GM12891 (cell line): ENCODE results near the gene GPC3.

Experiments
- DNase-seq: peaks from one replicate; pipeline ENCODE4 v3.0.0; 2011; ENCODE audit warnings: low spot score; ENCODE audit not compliant: insufficient read length
- FAIRE-seq: peaks from 2 replicates; lab custom pipeline; 2011; peaks lifted over from hg19 to GRCh38; lab: Jason Lieb, UNC
- PAX5 ChIP-seq: IDR thresholded peaks from 2 replicates; pipeline ENCODE4 v1.6.1; 2011; ENCODE audit warnings: low read length, moderate library complexity, mild to moderate bottlenecking; ENCODE audit not compliant: insufficient read depth, severe bottlenecking
- POLR2A ChIP-seq: IDR thresholded peaks from 2 replicates; pipeline ENCODE4 v1.6.1; 2011; ENCODE audit warnings: low read depth, low read length, control low read depth
- POLR2AphosphoS5 ChIP-seq: IDR thresholded peaks from 2 replicates; pipeline ENCODE4 v1.6.1; 2011; ENCODE audit warnings: low read depth, low read length, control low read depth
- POU2F2 ChIP-seq: IDR thresholded peaks from 2 replicates; pipeline ENCODE4 v1.6.1; 2011; ENCODE audit warnings: low read depth, mild to moderate bottlenecking, control low read depth, low read length, moderate library complexity
- SPI1 ChIP-seq: IDR thresholded peaks from 2 replicates; pipeline ENCODE4 v1.6.1; 2011; ENCODE audit warnings: low read depth, low read length, control low read depth
- TAF1 ChIP-seq: IDR thresholded peaks from 2 replicates; pipeline ENCODE4 v1.6.1; 2011; ENCODE audit warnings: low read depth, low read length, control low read depth

Gene GPC3

GRCh38 chrX:133579631-133580030 lies 405.8 kb downstream of the GPC3 start:
- no peak for TF ChIP-seq POLR2AphosphoS5
- TF ChIP-seq POLR2A, result no peak
- no peak for TF ChIP-seq TAF1
- TF ChIP-seq PAX5, result no peak
- TF ChIP-seq SPI1, result no peak
- no peak for TF ChIP-seq POU2F2
- FAIRE-seq (no peak), DNase-seq (no peak)

GRCh38 chrX:133576876-133577275 lies 408.5 kb downstream of the GPC3 start:
- TF ChIP-seq TAF1 (no peak), POLR2AphosphoS5 (no peak), PAX5 (no peak), POLR2A (no peak), SPI1 (no peak), POU2F2 (no peak)
- no peak for DNase-seq
- FAIRE-seq, result no peak

GRCh38 chrX:133575501-133576136 lies 409.8 kb downstream of the GPC3 start:
- no peak for TF ChIP-seq POU2F2
- TF ChIP-seq POLR2A, result no peak
- no peak for TF ChIP-seq SPI1
- TF ChIP-seq POLR2AphosphoS5, result no peak
- TF ChIP-seq TAF1, result no peak
- no peak for TF ChIP-seq PAX5
- DNase-seq (no peak), FAIRE-seq (no peak)

GRCh38 chrX:133574716-133575115 lies 410.7 kb downstream of the GPC3 start:
- no peak for TF ChIP-seq POLR2AphosphoS5
- no peak for TF ChIP-seq TAF1
- TF ChIP-seq SPI1, result no peak
- no peak for TF ChIP-seq POU2F2
- TF ChIP-seq POLR2A, result no peak
- no peak for TF ChIP-seq PAX5
- FAIRE-seq (no peak), DNase-seq (no peak)

GRCh38 chrX:133570549-133570948 lies 414.8 kb downstream of the GPC3 start:
- FAIRE-seq (no peak), DNase-seq (no peak)
- TF ChIP-seq SPI1 (no peak), POLR2AphosphoS5 (no peak), POLR2A (no peak), POU2F2 (no peak), PAX5 (no peak), TAF1 (no peak)

GRCh38 chrX:133569217-133569616 lies 416.2 kb downstream of the GPC3 start:
- TF ChIP-seq TAF1 (no peak), SPI1 (no peak), POLR2A (no peak), POU2F2 (no peak), PAX5 (no peak)
- FAIRE-seq, result no peak
- DNase-seq, result no peak

GRCh38 chrX:133568109-133568508 lies 417.3 kb downstream of the GPC3 start:
- FAIRE-seq, result no peak
- DNase-seq, result no peak
- no peak for TF ChIP-seq TAF1
- no peak for TF ChIP-seq POLR2AphosphoS5
- no peak for TF ChIP-seq POLR2A
- TF ChIP-seq SPI1, result no peak
- no peak for TF ChIP-seq POU2F2
- no peak for TF ChIP-seq PAX5

GRCh38 chrX:133566876-133567275 lies 418.5 kb downstream of the GPC3 start:
- no peak for TF ChIP-seq PAX5
- TF ChIP-seq POLR2A, result no peak
- TF ChIP-seq POU2F2, result no peak
- no peak for TF ChIP-seq TAF1
- TF ChIP-seq POLR2AphosphoS5, result no peak
- TF ChIP-seq SPI1, result no peak
- DNase-seq (no peak), FAIRE-seq (no peak)

GRCh38 chrX:133563705-133564104 lies 421.7 kb downstream of the GPC3 start:
- no peak for DNase-seq
- no peak for FAIRE-seq
- no peak for TF ChIP-seq POLR2A
- TF ChIP-seq SPI1, result no peak
- no peak for TF ChIP-seq POLR2AphosphoS5
- TF ChIP-seq TAF1, result no peak
- TF ChIP-seq POU2F2, result no peak
- no peak for TF ChIP-seq PAX5

- no peak for DNase-seq
- no peak for FAIRE-seq
- TF ChIP-seq POLR2AphosphoS5 (no peak), POLR2A (no peak), SPI1 (no peak), TAF1 (no peak), PAX5 (no peak), POU2F2 (no peak)
Observed at GRCh38 chrX:133561251-133561650, 424.1 kb downstream of the GPC3 start.
